ENCODE results near the gene CEP295NL.

Gene CEP295NL

GRCh38 chr17:78855561-78856165 is 47.3 kb downstream of the CEP295NL start:
- Histone ChIP-seq H3K27ac (ENCODE audit: low read length) (no peak overlapping the region), H3K4me2 (ENCODE audit: low read length) (no peak overlapping the region), H3K36me3 (replicated peaks; ENCODE audit: low read depth, low read length) (no peaks in the 10 kb centered on the region), H3K4me3 (ENCODE audit: low read length) (no peak overlapping the region), H3K79me2 (ENCODE audit: low read length) (no peaks in the 10 kb centered on the region), H3K9me3 (ENCODE audit: insufficient read depth, low read length) (no peaks in the 10 kb centered on the region), H3K27me3 (ENCODE audit: low read depth, low read length) (peaks cover 15% of the 10 kb centered on the region), H2AFZ (ENCODE audit: low read depth, low read length) (no peak overlapping the region), H4K20me1 (ENCODE audit: insufficient read depth, low read length) (no peaks in the 10 kb centered on the region), H3K9ac (ENCODE audit: low read length) (no peak overlapping the region), H3K4me1 (ENCODE audit: low read length) (no peaks in the 10 kb centered on the region)
- TF ChIP-seq CTCF (IDR thresholded peaks at IDR 0.05; ENCODE audit: low read depth, low read length) (no peak), EZH2phosphoT487 (IDR thresholded peaks at IDR 0.05; ENCODE audit: low read depth) (no peak)

GRCh38 chr17:78854508-78854907 is 48.5 kb downstream of the CEP295NL start:
- Histone ChIP-seq H4K20me1 (ENCODE audit: insufficient read depth, low read length) (no peaks in the 10 kb centered on the region), H3K9ac (ENCODE audit: low read length) (no peak overlapping the region), H3K27me3 (ENCODE audit: low read depth, low read length) (peaks cover 11% of the 10 kb centered on the region), H3K4me1 (ENCODE audit: low read length) (no peaks in the 10 kb centered on the region), H3K4me3 (ENCODE audit: low read length) (no peak overlapping the region), H3K4me2 (ENCODE audit: low read length) (no peak overlapping the region), H2AFZ (ENCODE audit: low read depth, low read length) (no peak overlapping the region), H3K9me3 (ENCODE audit: insufficient read depth, low read length) (no peaks in the 10 kb centered on the region), H3K27ac (ENCODE audit: low read length) (no peak overlapping the region), H3K79me2 (ENCODE audit: low read length) (no peaks in the 10 kb centered on the region), H3K36me3 (replicated peaks; ENCODE audit: low read depth, low read length) (no peaks in the 10 kb centered on the region)
- TF ChIP-seq CTCF (IDR thresholded peaks at IDR 0.05; ENCODE audit: low read depth, low read length) (no peak), EZH2phosphoT487 (IDR thresholded peaks at IDR 0.05; ENCODE audit: low read depth) (no peak)

DNA sequence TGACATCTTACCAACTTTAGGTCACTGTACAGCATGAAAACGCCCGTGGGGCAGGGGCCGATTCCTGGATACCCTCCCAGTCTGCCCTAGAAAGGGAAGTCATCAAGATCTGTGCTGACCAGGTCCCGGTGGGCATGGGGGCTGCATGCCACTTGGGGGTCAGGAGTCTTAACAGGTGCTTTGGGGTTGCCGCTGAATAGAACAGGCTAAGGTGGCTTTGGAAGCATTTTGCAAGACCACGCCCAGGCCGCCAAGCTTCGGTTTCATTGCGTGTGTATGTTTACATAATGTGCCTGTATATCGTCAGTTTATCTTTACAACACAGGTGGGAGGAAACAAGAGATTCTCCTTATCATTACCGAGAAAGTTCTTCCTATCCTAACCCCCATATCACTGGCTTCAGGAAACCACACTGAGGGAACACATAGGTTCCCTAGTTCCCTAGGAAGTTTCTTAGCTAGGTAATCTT is 49.0 kb downstream of the CEP295NL start:
- Histone ChIP-seq H3K4me1 (ENCODE audit: low read length) (no peaks in the 10 kb centered on the region), H2AFZ (ENCODE audit: low read depth, low read length) (no peak overlapping the region), H3K9me3 (ENCODE audit: insufficient read depth, low read length) (no peaks in the 10 kb centered on the region), H4K20me1 (ENCODE audit: insufficient read depth, low read length) (no peaks in the 10 kb centered on the region), H3K9ac (ENCODE audit: low read length) (no peak overlapping the region), H3K27me3 (ENCODE audit: low read depth, low read length) (peaks cover 11% of the 10 kb centered on the region), H3K4me3 (ENCODE audit: low read length) (no peak overlapping the region), H3K36me3 (replicated peaks; ENCODE audit: low read depth, low read length) (no peaks in the 10 kb centered on the region), H3K4me2 (ENCODE audit: low read length) (no peak overlapping the region), H3K79me2 (ENCODE audit: low read length) (no peaks in the 10 kb centered on the region), H3K27ac (ENCODE audit: low read length) (no peak overlapping the region)
- TF ChIP-seq EZH2phosphoT487 (IDR thresholded peaks at IDR 0.05; ENCODE audit: low read depth) = no peak
- TF ChIP-seq CTCF (IDR thresholded peaks at IDR 0.05; ENCODE audit: low read depth, low read length) = no peak

DNA sequence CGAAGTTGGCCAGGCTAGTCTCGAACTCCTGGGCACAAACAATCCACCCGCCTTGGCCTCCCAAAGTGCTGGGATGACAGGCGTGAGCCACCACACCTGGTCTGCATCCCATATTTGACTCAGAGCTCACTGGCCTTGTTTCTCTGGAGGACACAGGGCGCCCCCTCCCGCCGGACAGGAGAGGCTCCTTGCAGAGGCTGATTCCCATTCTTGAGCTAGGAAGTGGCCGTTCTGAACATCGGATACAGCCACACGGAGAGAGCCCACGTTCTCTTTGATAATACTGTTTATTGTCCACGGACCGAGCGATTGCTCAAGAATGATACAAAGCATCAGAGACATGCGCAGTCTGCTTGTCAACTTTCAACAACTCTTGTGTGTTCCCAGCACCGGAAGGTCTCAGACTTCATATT is 50.3 kb downstream of the CEP295NL start:
- H2AFZ ChIP-seq (ENCODE audit: low read depth, low read length) = no peak overlapping the region
- no peaks in the 10 kb centered on the region for H3K9me3 ChIP-seq (ENCODE audit: insufficient read depth, low read length)
- H3K79me2 ChIP-seq (ENCODE audit: low read length) = no peaks in the 10 kb centered on the region
- H4K20me1 ChIP-seq (ENCODE audit: insufficient read depth, low read length) = no peaks in the 10 kb centered on the region
- no peaks in the 10 kb centered on the region for H3K4me1 ChIP-seq (ENCODE audit: low read length)
- no peak overlapping the region for H3K4me2 ChIP-seq (ENCODE audit: low read length)
- H3K9ac ChIP-seq (ENCODE audit: low read length) = no peak overlapping the region
- H3K27ac ChIP-seq (ENCODE audit: low read length) = no peak overlapping the region
- no peaks in the 10 kb centered on the region for H3K36me3 ChIP-seq (replicated peaks; ENCODE audit: low read depth, low read length)
- TF ChIP-seq CTCF (IDR thresholded peaks at IDR 0.05; ENCODE audit: low read depth, low read length) (no peak), EZH2phosphoT487 (IDR thresholded peaks at IDR 0.05; ENCODE audit: low read depth) (no peak)
- peaks cover 11% of the 10 kb centered on the region; the same call in 1 of the 2 replicates for H3K27me3 ChIP-seq (ENCODE audit: low read depth, low read length)
- H3K4me3 ChIP-seq (ENCODE audit: low read length) = no peak overlapping the region
